ENCODE data around the gene CCDC136.

The CCDC136 gene

DNA sequence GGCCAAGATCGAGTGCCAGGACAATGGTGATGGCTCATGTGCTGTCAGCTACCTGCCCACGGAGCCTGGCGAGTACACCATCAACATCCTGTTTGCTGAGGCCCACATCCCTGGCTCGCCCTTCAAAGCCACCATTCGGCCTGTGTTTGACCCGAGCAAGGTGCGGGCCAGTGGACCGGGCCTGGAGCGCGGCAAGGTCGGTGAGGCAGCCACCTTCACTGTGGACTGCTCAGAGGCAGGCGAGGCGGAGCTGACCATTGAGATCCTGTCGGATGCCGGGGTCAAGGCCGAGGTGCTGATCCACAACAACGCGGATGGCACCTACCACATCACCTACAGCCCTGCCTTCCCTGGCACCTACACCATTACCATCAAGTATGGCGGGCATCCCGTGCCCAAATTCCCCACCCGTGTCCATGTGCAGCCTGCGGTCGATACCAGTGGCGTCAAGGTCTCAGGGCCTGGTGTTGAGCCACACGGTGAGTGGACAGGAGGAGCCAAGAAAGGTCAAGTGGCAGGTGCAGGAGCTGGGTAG, 53.1 kb downstream of the CCDC136 start:
- no peak for DNase-seq (ENCODE audit: low spot score)

DNA sequence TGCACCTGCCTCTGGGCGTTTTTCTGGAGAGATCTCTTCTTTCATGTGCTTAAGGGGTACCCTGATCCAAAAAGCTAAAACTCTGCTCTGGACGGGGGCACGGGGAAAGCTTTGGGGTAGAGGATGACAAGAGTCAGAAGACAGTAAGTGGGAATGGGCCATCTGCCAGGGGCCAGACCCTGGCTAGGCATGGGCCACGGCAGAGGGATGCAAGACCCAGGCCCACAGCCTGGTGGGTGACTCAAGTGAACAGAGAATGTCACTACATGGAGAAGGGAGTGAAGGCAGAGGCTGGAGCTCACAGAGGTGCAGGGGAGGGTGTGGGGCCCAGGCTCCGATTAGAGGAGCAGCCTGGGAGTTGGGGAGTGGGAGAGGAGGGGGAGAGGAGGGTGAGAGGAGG, 53.7 kb downstream of the CCDC136 start:
- DNase-seq (ENCODE audit: low spot score) = no peak

DNA sequence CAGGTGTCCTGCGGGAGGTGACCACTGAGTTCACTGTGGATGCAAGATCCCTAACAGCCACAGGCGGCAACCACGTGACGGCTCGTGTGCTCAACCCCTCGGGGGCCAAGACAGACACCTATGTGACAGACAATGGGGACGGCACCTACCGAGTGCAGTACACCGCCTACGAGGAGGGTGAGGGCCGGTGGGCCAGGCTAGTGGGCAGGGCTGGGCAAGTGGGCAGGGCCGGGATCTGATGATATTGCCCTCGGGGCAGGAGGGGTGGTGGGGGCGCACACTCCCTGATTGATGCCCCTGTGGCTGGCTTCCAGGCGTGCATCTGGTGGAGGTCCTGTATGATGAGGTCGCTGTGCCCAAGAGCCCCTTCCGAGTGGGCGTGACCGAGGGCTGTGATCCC, 54.2 kb downstream of the CCDC136 start:
- DNase-seq (ENCODE audit: low spot score) = no peak

DNA sequence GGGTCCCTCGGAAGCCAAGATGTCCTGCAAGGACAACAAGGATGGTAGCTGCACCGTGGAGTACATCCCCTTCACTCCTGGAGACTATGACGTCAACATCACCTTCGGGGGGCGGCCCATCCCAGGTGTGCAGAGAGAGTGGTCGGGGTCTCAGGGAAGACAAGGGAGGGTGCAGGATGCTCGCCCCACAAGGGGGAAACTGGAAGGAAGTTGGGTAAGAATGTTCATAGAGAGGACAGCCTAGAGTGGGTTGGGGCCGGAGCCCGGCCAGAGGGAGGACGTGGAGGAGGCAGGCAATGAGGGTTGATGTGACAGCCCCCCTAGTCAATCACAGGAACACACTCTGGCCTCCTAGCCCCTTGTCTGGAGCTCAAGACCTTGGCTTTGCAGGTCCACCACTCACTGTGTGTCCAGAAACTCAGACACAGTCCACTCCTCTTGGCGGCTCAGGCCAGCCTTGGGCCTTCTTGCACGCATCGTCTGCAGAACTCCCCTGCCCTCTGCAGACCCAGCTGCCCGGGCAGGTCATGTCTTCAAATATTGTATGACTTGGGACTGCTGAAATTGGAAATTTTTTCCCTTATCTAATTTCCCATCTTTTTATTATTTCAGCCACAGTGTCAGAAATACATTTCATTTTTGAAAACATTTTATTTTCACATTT, 55.1 kb downstream of the CCDC136 start:
- no peak for DNase-seq (ENCODE audit: low spot score)

DNA sequence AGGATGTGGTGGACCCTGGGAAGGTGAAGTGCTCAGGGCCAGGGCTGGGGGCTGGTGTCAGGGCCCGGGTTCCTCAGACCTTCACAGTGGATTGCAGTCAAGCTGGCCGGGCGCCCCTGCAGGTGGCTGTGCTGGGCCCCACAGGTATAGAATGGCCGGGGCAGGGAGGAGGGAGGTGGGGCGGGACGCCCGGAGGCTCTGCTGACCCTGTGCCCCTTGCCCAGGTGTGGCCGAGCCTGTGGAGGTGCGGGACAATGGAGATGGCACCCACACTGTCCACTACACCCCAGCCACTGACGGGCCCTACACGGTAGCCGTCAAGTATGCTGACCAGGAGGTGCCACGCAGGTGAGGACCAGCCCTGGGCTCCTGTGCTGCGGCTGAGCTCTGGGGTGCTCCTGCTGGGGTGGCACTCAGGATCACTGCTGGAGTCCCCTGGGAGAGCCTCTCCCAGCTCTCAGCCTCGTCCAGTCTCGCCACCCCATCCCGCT, 56.0 kb downstream of the CCDC136 start:
- no peak for DNase-seq (ENCODE audit: low spot score)

DNA sequence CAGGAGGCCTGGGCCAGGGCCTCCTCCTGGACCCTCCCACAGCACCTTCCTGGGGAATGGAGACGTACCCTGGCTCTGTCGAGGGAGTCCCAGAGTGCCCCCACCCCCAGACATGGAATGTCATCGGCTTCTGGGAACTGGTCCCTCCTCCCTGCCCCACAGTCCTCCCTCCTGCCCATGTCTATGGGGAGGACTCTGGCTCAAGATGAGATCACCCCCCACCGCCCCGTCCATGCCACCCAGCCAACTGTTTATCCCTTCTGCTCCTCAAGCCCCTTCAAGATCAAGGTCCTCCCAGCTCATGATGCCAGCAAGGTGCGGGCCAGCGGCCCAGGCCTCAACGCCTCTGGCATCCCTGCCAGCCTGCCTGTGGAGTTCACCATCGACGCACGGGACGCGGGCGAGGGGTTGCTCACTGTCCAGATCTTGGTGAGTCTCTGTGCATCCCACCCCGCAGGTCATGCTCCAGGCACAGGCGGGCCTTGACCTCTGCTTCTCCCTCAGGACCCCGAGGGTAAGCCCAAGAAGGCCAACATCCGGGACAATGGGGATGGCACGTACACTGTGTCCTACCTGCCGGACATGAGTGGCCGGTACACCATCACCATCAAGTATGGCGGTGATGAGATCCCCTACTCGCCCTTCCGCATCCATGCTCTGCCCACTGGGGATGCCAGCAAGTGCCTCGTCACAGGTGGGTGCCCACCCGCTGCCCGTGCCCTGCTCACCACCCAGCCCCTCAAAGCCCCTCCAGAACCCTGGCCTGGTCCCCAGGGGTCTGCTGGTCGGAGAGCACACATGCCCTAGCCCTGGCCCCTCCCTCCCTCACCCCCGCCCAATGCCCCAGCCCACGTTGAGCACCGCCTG, 56.8 kb downstream of the CCDC136 start:
- DNase-seq (ENCODE audit: low spot score) = no peak

DNA sequence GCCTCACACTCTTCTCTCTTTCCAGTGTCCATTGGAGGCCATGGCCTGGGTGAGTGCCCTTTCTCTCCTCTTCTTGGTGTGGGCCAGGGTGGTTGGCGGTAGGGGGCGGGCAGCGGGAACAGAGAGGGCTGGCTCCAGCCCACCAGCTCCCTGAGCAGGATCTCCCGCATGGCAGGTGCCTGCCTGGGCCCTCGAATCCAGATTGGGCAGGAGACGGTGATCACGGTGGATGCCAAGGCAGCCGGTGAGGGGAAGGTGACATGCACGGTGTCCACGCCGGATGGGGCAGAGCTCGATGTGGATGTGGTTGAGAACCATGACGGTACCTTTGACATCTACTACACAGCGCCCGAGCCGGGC, 57.4 kb downstream of the CCDC136 start:
- DNase-seq (ENCODE audit: low spot score) = no peak

DNA sequence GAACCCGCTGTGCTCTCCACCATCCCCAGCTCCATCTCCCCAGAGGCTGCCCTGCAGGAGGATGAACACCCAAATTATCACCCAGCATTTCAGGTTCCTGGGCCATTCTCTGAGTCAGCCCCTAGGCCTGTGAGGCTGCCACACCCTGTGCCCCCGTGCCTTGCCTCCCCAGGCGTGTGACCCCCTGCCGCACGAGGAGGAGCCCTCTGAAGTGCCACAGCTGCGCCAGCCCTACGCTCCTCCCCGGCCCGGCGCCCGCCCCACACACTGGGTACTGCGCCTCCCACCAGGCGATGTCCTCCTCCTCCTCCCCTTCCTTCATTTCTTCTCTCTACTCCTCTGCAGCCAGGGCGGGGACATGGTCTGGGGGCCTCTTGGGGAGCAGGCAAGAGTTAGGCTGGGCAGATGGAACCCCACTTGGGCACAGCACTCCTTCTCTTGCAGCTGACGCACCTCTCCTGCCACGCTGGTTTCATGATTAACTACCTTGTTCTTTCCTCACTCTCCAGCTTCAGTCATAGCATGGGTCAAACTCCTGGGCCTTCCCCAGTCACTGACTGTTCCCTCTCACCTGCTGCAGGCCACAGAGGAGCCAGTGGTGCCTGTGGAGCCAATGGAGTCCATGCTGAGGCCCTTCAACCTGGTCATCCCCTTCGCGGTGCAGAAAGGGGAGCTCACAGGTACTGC, 58.2 kb downstream of the CCDC136 start:
- DNase-seq (ENCODE audit: low spot score) = no peak

DNA sequence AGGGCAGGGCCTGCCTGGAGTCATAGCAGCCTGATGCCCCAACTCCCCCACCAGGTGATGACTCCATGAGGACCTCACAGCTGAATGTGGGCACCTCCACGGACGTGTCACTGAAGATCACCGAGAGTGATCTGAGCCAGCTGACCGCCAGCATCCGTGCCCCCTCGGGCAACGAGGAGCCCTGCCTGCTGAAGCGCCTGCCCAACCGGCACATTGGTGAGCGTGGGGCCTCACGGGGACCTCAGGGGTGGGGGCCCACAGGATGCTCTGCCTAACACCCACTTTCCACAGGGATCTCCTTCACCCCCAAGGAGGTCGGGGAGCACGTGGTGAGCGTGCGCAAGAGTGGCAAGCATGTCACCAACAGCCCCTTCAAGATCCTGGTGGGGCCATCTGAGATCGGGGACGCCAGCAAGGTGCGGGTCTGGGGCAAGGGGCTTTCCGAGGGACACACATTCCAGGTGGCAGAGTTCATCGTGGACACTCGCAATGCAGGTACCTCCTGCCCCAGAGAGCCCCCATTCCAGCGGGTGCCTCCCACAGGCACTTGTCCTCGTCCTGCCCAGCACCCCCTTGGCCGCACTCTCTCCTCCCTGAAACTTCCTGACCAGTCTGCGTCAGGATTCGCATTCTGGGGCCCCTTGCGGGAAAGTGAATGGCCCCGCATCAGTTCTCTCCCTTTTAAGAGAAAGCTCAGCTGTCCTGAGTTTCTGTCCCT, 60.9 kb downstream of the CCDC136 start:
- DNase-seq (ENCODE audit: low spot score) = no peak

DNA sequence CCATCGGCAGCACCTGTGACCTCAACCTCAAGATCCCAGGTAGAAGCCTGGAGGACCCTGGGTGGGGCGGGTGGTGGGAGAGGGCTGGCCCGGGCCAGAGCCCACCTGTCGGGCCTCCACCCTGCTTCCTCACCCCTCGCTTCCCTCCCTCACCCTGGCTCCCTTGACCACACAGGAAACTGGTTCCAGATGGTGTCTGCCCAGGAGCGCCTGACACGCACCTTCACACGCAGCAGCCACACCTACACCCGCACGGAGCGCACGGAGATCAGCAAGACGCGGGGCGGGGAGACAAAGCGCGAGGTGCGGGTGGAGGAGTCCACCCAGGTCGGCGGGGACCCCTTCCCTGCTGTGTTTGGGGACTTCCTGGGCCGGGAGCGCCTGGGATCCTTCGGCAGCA, 62.0 kb downstream of the CCDC136 start:
- DNase-seq (ENCODE audit: low spot score) = no peak

DNA sequence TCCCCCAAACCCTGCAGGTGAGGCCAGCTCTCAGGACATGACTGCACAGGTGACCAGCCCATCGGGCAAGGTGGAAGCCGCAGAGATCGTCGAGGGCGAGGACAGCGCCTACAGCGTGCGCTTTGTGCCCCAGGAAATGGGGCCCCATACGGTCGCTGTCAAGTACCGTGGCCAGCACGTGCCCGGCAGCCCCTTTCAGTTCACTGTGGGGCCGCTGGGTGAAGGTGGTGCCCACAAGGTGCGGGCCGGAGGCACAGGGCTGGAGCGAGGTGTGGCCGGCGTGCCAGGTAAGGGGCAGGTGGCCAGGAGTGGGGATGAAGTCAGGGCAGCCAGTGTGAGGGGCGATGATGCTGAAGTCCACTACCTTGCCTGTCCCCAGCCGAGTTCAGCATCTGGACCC, 62.6 kb downstream of the CCDC136 start:
- no peak for DNase-seq (ENCODE audit: low spot score)

DNA sequence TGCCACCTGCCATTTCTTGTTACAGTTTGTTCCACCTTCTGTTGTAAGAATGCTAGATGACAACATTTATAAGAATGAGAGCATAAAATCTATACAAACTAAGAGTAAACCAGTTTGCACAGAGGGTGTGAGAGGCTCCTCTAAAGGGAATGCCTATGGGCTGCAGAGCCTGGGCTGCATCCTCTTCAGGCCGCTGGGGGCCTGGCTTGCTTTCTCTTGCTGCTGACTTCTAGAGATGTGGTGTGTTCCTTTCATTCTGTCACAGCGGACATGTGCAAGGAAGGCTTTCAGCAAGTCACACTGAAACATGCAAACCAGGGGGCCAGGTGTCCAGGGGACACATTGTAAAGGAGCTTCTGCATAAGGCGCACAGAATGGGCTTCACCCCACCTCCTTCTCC, 63.8 kb downstream of the CCDC136 start:
- no peak for DNase-seq (ENCODE audit: low spot score)

DNA sequence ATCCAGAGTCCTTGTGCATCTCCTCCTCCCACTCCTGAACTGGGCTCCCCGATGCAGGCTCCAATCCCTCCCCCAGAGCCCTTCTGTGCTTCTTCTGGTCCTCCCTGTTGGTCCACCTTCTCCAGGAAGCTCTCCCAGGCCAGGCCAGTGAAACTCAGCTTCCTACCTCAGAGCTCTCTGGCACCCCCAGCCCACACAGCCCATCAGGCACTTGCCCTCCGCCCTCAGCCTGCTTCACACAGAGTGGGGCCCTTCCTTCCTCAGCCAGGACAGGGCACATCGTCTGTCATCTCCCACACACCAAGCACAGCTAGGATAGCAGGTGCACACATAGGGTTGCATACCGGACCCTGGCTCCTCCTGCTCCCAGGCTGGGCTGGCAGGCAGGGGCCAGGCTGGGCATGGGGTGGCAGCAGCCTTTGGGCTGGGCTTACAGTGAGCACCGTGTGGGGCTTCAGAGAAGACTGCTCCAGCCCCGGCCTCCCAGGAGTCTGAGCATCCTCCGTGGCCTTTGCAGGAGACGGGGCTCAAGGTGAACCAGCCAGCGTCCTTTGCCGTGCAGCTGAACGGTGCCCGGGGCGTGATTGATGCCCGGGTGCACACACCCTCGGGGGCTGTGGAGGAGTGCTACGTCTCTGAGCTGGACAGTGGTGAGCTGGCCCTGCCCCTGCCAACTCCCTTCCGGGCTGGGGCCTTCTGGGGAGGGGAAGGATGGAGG, 64.4 kb downstream of the CCDC136 start:
- DNase-seq (ENCODE audit: low spot score) = no peak

DNA sequence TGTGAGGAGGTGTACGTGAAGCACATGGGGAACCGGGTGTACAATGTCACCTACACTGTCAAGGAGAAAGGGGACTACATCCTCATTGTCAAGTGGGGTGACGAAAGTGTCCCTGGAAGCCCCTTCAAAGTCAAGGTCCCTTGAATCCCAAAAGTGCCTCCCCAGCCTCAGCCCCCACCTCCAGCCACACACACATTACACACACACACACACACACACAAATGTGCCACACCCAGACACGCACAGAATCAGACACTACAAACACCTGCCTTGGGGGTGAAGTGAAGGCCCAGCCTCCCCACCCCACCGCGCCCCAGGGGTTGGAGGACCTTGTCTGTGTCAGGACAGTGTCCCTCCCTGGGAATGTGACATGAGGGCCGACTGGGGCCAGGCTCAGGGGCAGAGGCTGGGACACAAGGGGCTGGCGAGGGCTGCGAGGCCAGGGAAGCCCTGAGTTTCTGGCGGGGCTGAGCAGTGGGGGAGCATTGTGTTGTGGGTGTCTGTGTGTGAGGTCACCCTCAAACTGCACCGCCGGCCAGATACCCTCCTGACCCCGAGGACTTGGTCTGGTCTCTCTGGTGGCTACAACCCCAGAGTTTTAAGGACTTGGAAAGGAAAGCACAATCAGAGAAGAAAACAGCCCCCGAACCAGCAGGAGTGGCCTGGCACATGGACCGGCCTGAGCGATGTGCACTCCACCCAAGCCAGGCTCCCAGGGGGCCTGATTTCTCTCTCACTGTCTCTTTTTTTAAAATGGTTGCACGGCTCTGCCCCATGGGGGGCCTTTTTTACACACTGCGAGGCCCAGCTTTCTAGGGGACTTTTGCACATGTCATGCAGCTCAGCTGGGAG, 66.8 kb downstream of the CCDC136 start:
- no peak for DNase-seq (ENCODE audit: low spot score)

DNA sequence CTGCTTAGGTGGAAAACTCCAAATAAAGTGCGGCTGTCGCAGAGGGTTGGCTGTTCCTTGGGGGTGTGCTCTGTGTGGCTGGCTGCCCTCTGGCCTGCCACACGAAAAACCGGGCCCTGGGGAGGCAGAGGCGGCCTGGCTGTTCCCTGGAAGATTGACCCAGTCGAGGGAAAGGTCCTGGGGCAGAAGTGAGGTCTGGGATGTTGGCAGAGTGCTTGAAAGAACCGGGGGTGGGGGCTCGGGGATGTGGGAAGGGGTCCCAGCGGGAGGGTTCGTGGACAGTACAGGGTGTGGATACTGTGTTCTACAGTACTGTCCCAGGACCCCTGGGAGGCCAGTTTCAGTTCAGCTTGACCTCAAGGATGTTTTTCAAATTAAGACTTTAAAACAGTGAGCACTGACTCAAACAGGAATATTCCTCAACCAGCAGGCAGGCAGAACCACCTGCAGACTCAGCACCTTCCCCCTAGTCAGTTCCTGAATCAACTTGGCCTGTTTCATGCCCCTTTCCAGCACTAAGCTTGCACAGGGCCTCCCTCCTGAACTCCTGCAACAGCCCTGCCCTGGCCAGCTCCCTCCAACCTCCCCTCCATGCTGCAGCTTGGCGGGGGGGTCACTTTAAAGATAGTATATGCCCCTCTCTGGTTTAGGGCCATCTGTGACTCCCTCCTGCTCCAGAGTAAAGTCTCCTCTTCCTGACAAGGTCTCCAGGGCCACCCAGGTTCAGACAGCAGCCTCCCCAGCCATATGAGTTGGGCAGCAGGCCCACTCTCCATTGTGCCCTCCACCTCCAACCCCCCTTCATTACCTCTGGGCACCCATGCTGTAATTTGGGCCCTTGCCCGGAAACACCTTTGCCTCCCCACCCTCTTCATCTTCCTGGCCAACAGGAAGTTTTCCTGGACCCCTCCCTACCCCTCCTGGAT, 67.7 kb downstream of the CCDC136 start:
- no peak for DNase-seq (ENCODE audit: low spot score)

DNA sequence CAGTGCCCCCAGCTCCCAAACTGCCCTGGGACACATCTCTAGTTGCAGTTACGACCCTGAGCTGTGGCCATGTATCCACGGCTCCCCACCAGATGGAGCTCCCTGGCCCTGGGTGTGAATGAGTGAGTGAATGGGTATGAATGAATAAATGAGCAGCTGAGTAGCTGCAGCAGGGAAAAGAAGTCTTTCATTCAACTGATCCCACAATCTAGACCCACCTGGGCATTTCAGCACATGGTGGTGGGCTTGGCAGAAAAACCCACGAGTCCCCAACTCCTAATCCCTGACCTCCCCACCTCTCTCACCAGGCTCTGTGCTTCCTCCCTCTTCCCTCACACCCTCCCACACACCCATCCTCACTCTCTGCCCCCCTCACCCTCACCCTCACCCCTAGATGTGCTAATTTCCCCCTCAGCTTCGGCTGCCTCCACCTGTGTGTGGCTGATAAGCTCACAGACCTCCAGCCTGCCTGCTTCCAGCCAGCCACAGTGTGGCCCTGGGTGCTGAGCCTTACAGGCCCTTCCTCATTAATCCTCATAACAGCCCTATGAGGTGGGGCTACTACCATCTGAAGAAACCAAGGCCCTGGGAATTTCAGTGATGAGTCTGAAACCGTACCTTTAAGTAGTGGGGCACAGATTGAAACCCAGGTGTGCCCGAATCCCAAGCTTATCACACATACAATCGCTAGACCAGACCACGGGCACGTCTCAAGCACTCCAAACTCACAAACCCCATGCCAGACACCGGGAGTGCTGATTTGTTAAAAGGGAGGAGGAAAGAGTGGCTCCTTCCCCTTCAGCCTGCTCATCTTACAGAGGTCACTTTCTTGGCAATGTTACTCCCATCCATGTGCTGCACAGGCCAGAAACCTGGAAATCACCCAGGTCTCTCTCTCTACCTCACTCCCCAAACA, 68.6 kb downstream of the CCDC136 start:
- DNase-seq (ENCODE audit: low spot score) = no peak

DNA sequence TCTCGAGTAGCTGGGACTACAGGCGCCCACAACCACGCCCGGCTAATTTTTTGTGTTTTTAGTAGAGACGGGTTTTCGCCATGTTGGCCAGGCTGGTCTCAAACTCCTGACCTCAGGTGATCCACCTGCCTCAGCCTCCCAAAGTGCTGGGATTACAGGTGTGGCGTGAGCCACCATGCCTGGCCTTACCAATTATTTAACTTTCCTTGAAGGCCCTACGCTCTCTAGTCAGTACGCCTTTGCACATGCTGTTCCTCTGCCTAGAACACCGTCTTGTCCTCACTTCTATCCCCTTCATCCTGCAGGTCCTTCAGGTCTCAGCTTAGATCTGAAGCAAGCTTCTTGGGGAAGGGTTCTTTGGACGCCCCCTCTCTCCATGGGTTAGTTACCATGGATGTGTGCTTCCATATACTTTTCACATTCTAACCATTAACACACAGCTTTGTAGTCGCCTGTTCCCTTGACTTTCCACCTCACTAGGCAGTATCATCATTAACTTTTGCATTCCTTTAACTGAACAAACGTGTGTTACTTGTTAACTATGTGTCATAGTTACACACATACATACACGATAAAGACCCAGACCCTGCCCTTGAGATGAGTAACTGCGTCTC, 70.3 kb downstream of the CCDC136 start:
- DNase-seq (ENCODE audit: low spot score) = no peak
